SK-N-SH (cell line): ENCODE measurements around the gene RBM34. TPM values are rescaled to one million over a fixed set of nuclear protein-coding genes. Genes with fewer than 3 reads are reported as not detected.

Source experiments
- CTCF ChIA-PET: fragments of 300-600, 350-600 bp; formaldehyde crosslinking; extraction: SDS; loops from one replicate; lab custom pipeline; 2021; lab: Yijun Ruan, JAX
- POLR2A ChIA-PET: fragments of 350-600 bp; sonication (Branson Sonifier 250); formaldehyde crosslinking; extraction: SDS; loops from one replicate; lab custom pipeline; 2020; ENCODE audit warnings: antibody characterized with exemption, inconsistent platforms; lab: Yijun Ruan, JAX
- DNase-seq: peaks from one replicate; pipeline ENCODE4 v3.0.0; 2012
- H2AFZ ChIP-seq: fragments of 200-600 bp; sonication (generic); 2 replicates; pipeline ENCODE4 v1.8.1; 2016; ENCODE audit warnings: antibody characterized with exemption, mild to moderate bottlenecking, low read depth
- H3F3A ChIP-seq: fragments of 200-600 bp; sonication (generic); replicated peaks from 2 replicates; pipeline ENCODE3; 2016; ENCODE audit warnings: antibody characterized with exemption, mild to moderate bottlenecking; ENCODE audit not compliant: insufficient read depth
- H3K27ac ChIP-seq, 2 experiments: fragments of 200-500 bp in 1 of 2; fragments of 200-600 bp in 1 of 2; sonication (Bioruptor generic) in 1 of 2; sonication (generic), shearing (Covaris generic) in 1 of 2; 2 replicates each; pipeline versions ENCODE4 v1.5.1 to v1.6.1; 2014 to 2016; ENCODE audit warnings: low read depth in 2 of 2, inconsistent platforms in 1 of 2, low read length in 1 of 2, mild to moderate bottlenecking in 1 of 2, mixed read lengths in 1 of 2
- H3K27me3 ChIP-seq: fragments of 200-600 bp; sonication (generic), shearing (Covaris generic); 2 replicates; pipeline ENCODE4 v1.6.1; 2016; ENCODE audit warnings: mixed run types; ENCODE audit not compliant: insufficient read depth
- H3K36me3 ChIP-seq, 2 experiments: fragments of 200-500 bp in 1 of 2; fragments of 200-600 bp in 1 of 2; sonication (Bioruptor generic) in 1 of 2; sonication (generic) in 1 of 2; replicated peaks in 1 of 2; 2 replicates each; pipeline versions ENCODE3 to v1.5.1; 2014 to 2016; ENCODE audit warnings: low read length in 1 of 2, mild to moderate bottlenecking in 1 of 2; ENCODE audit not compliant: insufficient read depth in 2 of 2, control insufficient read depth in 1 of 2
- H3K4me1 ChIP-seq, 2 experiments: fragments of 200-500 bp in 1 of 2; fragments of 200-600 bp in 1 of 2; sonication (Bioruptor generic) in 1 of 2; sonication (generic), shearing (Covaris generic) in 1 of 2; 2 replicates each; pipeline versions ENCODE4 v1.5.1 to v1.6.1; 2014 to 2016; ENCODE audit warnings: low read depth in 1 of 2, low read length in 1 of 2, mixed run types in 1 of 2; ENCODE audit not compliant: insufficient read depth in 2 of 2, control insufficient read depth in 1 of 2
- H3K4me2 ChIP-seq: fragments of 200-600 bp; sonication (generic), shearing (Covaris generic); 2 replicates; pipeline ENCODE4 v1.6.1; 2017; ENCODE audit warnings: mixed run types
- H3K4me3 ChIP-seq, 2 experiments: fragments of 200-500 bp in 1 of 2; fragments of 200-600 bp in 1 of 2; sonication (Bioruptor generic) in 1 of 2; sonication (generic), shearing (Covaris generic) in 1 of 2; 2 replicates each; pipeline versions ENCODE4 v1.5.1 to v1.8.1; 2014 to 2016; ENCODE audit warnings: low read depth in 2 of 2, inconsistent platforms in 1 of 2, low read length in 1 of 2, mild to moderate bottlenecking in 1 of 2, mixed read lengths in 1 of 2, moderate library complexity in 1 of 2
- H3K79me2 ChIP-seq: fragments of 200-600 bp; sonication (generic); 2 replicates; pipeline ENCODE4 v1.8.1; 2017; ENCODE audit warnings: mild to moderate bottlenecking; ENCODE audit not compliant: insufficient read depth
- H3K9ac ChIP-seq: fragments of 200-600 bp; sonication (generic); 2 replicates; pipeline ENCODE4 v1.6.1; 2017; ENCODE audit warnings: mixed run types
- H3K9me2 ChIP-seq: fragments of 200-600 bp; sonication (generic); 2 replicates; pipeline ENCODE4 v1.6.1; 2017; ENCODE audit warnings: mixed run types
- H3K9me3 ChIP-seq: fragments of 200-600 bp; sonication (generic); 2 replicates; pipeline ENCODE4 v1.6.1; 2017; ENCODE audit warnings: mixed run types, mild to moderate bottlenecking, moderate library complexity
- H4K20me1 ChIP-seq: fragments of 200-600 bp; sonication (generic); 2 replicates; pipeline ENCODE4 v1.6.1; 2017; ENCODE audit warnings: mild to moderate bottlenecking, mixed run types; ENCODE audit not compliant: insufficient read depth
- CHD2 ChIP-seq: fragments of 150-350 bp; IDR thresholded peaks from 2 replicates; pipeline ENCODE4 v1.6.1; 2018; ENCODE audit warnings: low read length; ENCODE audit not compliant: partially characterized antibody
- ELF1 ChIP-seq: IDR thresholded peaks from 2 replicates; pipeline ENCODE4 v1.4.0; 2012
- EZH2phosphoT487 ChIP-seq: fragments of 200-600 bp; sonication (generic); IDR thresholded peaks from 2 replicates; pipeline ENCODE4 v1.6.1; 2017; ENCODE audit warnings: low read depth, mixed run types, mild to moderate bottlenecking, antibody characterized with exemption, moderate library complexity, borderline replicate concordance
- FOXJ3 ChIP-seq: sonication (generic); formaldehyde crosslinking; IDR thresholded peaks from 2 replicates; pipeline ENCODE4 v1.5.1; 2020; ENCODE audit warnings: mild to moderate bottlenecking, missing genetic modification reagents
- GABPA ChIP-seq: IDR thresholded peaks from 2 replicates; pipeline ENCODE4 v1.4.0; 2012; ENCODE audit warnings: low read depth, mild to moderate bottlenecking
- GATA2 ChIP-seq: sonication (generic); formaldehyde crosslinking; IDR thresholded peaks from 2 replicates; pipeline ENCODE4 v1.5.0; 2020; ENCODE audit warnings: mild to moderate bottlenecking, missing genetic modification reagents
- JUND ChIP-seq: IDR thresholded peaks from 2 replicates; pipeline ENCODE4 v1.4.0; 2012
- MEF2A ChIP-seq: IDR thresholded peaks from 2 replicates; pipeline ENCODE4 v1.4.0; 2012; ENCODE audit warnings: low read depth, borderline replicate concordance
- MXI1 ChIP-seq: IDR thresholded peaks from 2 replicates; pipeline ENCODE4 v1.6.1; 2012; ENCODE audit warnings: mild to moderate bottlenecking, low read depth, low read length, improper control_type of control experiment
- NFIC ChIP-seq: IDR thresholded peaks from 2 replicates; pipeline ENCODE4 v1.4.0; 2012; ENCODE audit warnings: borderline replicate concordance
- NRF1 ChIP-seq: IDR thresholded peaks from 2 replicates; pipeline ENCODE4 v1.6.1; 2012; ENCODE audit warnings: low read depth, mild to moderate bottlenecking, low read length
- RFX5 ChIP-seq: IDR thresholded peaks from 2 replicates; pipeline ENCODE4 v1.6.1; 2012; ENCODE audit warnings: mild to moderate bottlenecking, improper control_type of control experiment, low read length
- SMC3 ChIP-seq: IDR thresholded peaks from 2 replicates; pipeline ENCODE4 v1.6.1; 2012; ENCODE audit warnings: low read depth, low read length, improper control_type of control experiment
- TAF1 ChIP-seq: IDR thresholded peaks from 2 replicates; pipeline ENCODE4 v1.6.1; 2012; ENCODE audit warnings: low read depth, mild to moderate bottlenecking, low read length, moderate library complexity, borderline replicate concordance
- YY1 ChIP-seq: IDR thresholded peaks from 2 replicates; pipeline ENCODE4 v1.4.0; 2012; ENCODE audit warnings: low read depth, mild to moderate bottlenecking
- WGBS: methylation state at CpG from one replicate; pipeline ENCODE4 v1.1.6; 2017; ENCODE audit warnings: low lambda C conversion rate; 5-methylcytosine and 5-hydroxymethylcytosine counted together
- polyA plus RNA-seq, 3 experiments: library from polyadenylated mRNA; depleted of rRNA; stranded (reverse); fragments of >200 nt; gene quantifications; 2 replicates each; pipeline ENCODE4 v1.2.3, GENCODE V29; 2012
- TF ChIP-seq, protein P1 (sequence below): IDR thresholded peaks from 2 replicates; pipeline ENCODE4 v1.4.0; 2012; ENCODE audit warnings: low read depth, borderline replicate concordance
- TF ChIP-seq, protein P2 (sequence below): fragments of 150-350 bp; IDR thresholded peaks from 2 replicates; pipeline ENCODE4 v1.6.1; 2016; ENCODE audit warnings: mild to moderate bottlenecking, low read depth, low read length
- TF ChIP-seq, protein P3 (sequence below): fragments of 200-600 bp; sonication (generic); IDR thresholded peaks from 2 replicates; pipeline ENCODE4 v1.6.1; 2017; ENCODE audit warnings: antibody characterized with exemption, mild to moderate bottlenecking, moderate library complexity

RBM34 gene
- polyA plus RNA-seq, 1 of the 3 experiments (the other 2 are of a cell fraction) = 39.9 TPM

DNA sequence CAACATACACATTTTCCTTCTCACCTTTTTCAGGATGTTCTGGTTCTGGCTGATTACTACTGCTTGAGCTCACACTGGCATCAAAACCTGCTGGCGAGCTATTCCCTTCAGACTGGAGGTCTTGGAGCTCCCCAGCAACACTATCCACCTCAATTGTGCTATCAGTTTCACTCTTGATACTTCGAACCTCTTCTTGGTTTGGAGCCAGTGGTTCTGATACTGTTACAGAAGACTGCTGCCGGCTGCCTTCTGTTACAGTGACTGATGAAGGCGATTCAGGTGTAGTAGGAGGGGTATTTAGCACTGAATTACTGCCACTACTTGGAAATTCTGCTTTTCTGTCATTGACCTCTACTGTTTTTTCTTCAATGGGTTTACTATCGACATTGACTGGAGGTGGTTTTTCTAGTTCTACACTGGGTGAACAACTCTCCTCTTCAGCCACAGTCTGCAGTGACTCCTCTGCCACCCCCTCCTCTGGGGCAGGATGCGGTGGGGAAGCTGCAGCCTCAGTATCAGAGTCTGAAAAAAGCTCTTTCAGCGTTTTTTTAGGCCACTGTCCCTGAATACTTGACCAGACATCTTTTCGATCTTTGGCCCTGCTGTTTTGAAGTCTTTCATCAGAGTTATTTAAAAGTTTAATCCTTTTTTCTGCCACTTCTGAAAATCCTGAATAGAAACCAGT lies 20.7 kb upstream of the RBM34 start:
- Histone ChIP-seq H3K4me2 (no peak overlapping the region), H3K4me1 (no peaks in the 10 kb centered on the region; a peak in 1 of 4 replicates), H3K4me3 (no peak overlapping the region), H3K79me2 (peaks cover 10% of the 10 kb centered on the region; the same call in 1 of the 2 replicates), H3K9ac (no peak overlapping the region), H3K27me3 (no peaks in the 10 kb centered on the region), H3K9me2 (no peaks in the 10 kb centered on the region), H3K9me3 (no peaks in the 10 kb centered on the region), H3K27ac (no peak overlapping the region), H3F3A (peaks cover 15% of the 10 kb centered on the region), H4K20me1 (no peaks in the 10 kb centered on the region), H2AFZ (no peak overlapping the region), H3K36me3 (peaks cover 41 to 62% of the 10 kb centered on the region in 2 experiments)
- CTCF ChIA-PET = interaction anchor here (1.3 to 1.9 kb wide), 2 partner anchors 15 to 235 kb away, joined by 3 to 8 read pairs; no protein-coding TSS in a partner anchor
- POLR2A ChIA-PET = no interaction called here
- DNase-seq = no peak
- TF ChIP-seq MXI1 = no peak
- no peak for TF ChIP-seq GATA2 (CRISPR knock-in tag)
- no peak for TF ChIP-seq RFX5
- TF ChIP-seq EZH2phosphoT487 = no peak
- no peak for TF ChIP-seq ELF1
- TF ChIP-seq CHD2 = no peak
- TF ChIP-seq FOXJ3 (CRISPR knock-in tag) = no peak
- TF ChIP-seq, protein P1, sequence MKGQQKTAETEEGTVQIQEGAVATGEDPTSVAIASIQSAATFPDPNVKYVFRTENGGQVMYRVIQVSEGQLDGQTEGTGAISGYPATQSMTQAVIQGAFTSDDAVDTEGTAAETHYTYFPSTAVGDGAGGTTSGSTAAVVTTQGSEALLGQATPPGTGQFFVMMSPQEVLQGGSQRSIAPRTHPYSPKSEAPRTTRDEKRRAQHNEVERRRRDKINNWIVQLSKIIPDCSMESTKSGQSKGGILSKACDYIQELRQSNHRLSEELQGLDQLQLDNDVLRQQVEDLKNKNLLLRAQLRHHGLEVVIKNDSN = no peak
- no peak for TF ChIP-seq SMC3
- no peak for TF ChIP-seq NRF1
- no peak for TF ChIP-seq NFIC
- no peak for TF ChIP-seq GABPA
- TF ChIP-seq MEF2A = no peak
- TF ChIP-seq TAF1 = no peak
- TF ChIP-seq, protein P2, sequence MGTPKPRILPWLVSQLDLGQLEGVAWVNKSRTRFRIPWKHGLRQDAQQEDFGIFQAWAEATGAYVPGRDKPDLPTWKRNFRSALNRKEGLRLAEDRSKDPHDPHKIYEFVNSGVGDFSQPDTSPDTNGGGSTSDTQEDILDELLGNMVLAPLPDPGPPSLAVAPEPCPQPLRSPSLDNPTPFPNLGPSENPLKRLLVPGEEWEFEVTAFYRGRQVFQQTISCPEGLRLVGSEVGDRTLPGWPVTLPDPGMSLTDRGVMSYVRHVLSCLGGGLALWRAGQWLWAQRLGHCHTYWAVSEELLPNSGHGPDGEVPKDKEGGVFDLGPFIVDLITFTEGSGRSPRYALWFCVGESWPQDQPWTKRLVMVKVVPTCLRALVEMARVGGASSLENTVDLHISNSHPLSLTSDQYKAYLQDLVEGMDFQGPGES = no peak
- TF ChIP-seq, protein P3, sequence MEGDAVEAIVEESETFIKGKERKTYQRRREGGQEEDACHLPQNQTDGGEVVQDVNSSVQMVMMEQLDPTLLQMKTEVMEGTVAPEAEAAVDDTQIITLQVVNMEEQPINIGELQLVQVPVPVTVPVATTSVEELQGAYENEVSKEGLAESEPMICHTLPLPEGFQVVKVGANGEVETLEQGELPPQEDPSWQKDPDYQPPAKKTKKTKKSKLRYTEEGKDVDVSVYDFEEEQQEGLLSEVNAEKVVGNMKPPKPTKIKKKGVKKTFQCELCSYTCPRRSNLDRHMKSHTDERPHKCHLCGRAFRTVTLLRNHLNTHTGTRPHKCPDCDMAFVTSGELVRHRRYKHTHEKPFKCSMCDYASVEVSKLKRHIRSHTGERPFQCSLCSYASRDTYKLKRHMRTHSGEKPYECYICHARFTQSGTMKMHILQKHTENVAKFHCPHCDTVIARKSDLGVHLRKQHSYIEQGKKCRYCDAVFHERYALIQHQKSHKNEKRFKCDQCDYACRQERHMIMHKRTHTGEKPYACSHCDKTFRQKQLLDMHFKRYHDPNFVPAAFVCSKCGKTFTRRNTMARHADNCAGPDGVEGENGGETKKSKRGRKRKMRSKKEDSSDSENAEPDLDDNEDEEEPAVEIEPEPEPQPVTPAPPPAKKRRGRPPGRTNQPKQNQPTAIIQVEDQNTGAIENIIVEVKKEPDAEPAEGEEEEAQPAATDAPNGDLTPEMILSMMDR = no peak
- TF ChIP-seq JUND = no peak
- TF ChIP-seq YY1 = no peak
- WGBS = 92% methylated on average over 8 of the region's 8 CpGs
